ENCODE results near the gene DOCK1. TPM values are rescaled to one million over a fixed set of nuclear protein-coding genes. Genes with fewer than 3 reads are reported as not detected.

The DOCK1 gene
- total RNA-seq, 2 donors from 2014 or later, result 46.4 to 49.0 TPM

- no peaks in the 10 kb centered on the region for H3K27me3 ChIP-seq
- TF ChIP-seq, protein P1, sequence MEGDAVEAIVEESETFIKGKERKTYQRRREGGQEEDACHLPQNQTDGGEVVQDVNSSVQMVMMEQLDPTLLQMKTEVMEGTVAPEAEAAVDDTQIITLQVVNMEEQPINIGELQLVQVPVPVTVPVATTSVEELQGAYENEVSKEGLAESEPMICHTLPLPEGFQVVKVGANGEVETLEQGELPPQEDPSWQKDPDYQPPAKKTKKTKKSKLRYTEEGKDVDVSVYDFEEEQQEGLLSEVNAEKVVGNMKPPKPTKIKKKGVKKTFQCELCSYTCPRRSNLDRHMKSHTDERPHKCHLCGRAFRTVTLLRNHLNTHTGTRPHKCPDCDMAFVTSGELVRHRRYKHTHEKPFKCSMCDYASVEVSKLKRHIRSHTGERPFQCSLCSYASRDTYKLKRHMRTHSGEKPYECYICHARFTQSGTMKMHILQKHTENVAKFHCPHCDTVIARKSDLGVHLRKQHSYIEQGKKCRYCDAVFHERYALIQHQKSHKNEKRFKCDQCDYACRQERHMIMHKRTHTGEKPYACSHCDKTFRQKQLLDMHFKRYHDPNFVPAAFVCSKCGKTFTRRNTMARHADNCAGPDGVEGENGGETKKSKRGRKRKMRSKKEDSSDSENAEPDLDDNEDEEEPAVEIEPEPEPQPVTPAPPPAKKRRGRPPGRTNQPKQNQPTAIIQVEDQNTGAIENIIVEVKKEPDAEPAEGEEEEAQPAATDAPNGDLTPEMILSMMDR (IDR thresholded peaks at IDR 0.05), result no peak
- intact Hi-C loops (cut with DNase I), result no loop called here
- H3K4me1 ChIP-seq, result no peaks in the 10 kb centered on the region
- H3K36me3 ChIP-seq, result no peaks in the 10 kb centered on the region
- no peak overlapping the region for H3K9ac ChIP-seq (ENCODE audit: low read depth in 2 of 2, low read length in 2 of 2)
- H3K27ac ChIP-seq, result no peak overlapping the region
- no peak for DNase-seq
- H3K4me3 ChIP-seq, result no peak overlapping the region
- H3K9me3 ChIP-seq, result no peaks in the 10 kb centered on the region
These were observed 468.9 kb downstream of the DOCK1 start for GRCh38 chr10:127374074-127374680.

- no peaks in the 10 kb centered on the region for H3K36me3 ChIP-seq
- intact Hi-C loops (cut with DNase I), result no loop called here
- H3K27ac ChIP-seq, result no peak overlapping the region
- DNase-seq, result no peak
- no peaks in the 10 kb centered on the region for H3K4me1 ChIP-seq
- no peak overlapping the region for H3K9ac ChIP-seq (ENCODE audit: low read depth in 2 of 2, low read length in 2 of 2)
- TF ChIP-seq, protein P1 (IDR thresholded peaks at IDR 0.05), result no peak
- no peak overlapping the region for H3K4me3 ChIP-seq
- no peaks in the 10 kb centered on the region for H3K27me3 ChIP-seq
- no peaks in the 10 kb centered on the region for H3K9me3 ChIP-seq
These were observed 469.7 kb downstream of the DOCK1 start for GRCh38 chr10:127374901-127375300.

DNA sequence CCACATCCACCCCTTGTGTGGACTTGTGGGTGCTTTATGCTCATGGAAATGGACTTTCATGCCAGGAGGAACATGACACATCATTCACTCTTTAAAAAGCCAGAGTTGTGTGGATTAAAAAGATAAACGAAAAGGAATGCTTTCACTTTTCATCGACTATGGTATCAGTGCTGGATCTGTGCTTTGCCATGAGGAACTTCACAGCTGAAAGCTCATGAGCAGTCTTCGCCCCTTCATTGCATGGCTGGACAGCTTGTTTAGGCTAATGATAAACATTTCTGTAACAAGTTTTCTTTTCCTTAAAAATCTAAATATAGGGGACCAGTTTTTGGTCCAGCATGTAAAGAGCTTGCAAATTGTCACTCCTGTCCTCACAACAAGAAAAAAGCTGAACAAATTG lies 470.2 kb downstream of the DOCK1 start:
- no peaks in the 10 kb centered on the region for H3K4me1 ChIP-seq
- no peaks in the 10 kb centered on the region for H3K36me3 ChIP-seq
- H3K27ac ChIP-seq, result no peak overlapping the region
- intact Hi-C loops (cut with DNase I), result no loop called here
- H3K4me3 ChIP-seq, result no peak overlapping the region
- H3K9me3 ChIP-seq, result no peaks in the 10 kb centered on the region
- TF ChIP-seq, protein P1 (IDR thresholded peaks at IDR 0.05), result no peak
- no peak overlapping the region for H3K9ac ChIP-seq (ENCODE audit: low read depth in 2 of 2, low read length in 2 of 2)
- DNase-seq, result no peak
- H3K27me3 ChIP-seq, result no peaks in the 10 kb centered on the region

GRCh38 chr10:127376071-127376470 lies 470.8 kb downstream of the DOCK1 start:
- H3K4me1 ChIP-seq, result no peaks in the 10 kb centered on the region
- H3K27me3 ChIP-seq, result no peaks in the 10 kb centered on the region
- no peaks in the 10 kb centered on the region for H3K9me3 ChIP-seq
- no peaks in the 10 kb centered on the region for H3K36me3 ChIP-seq
- intact Hi-C loops (cut with DNase I), result no loop called here
- TF ChIP-seq, protein P1 (IDR thresholded peaks at IDR 0.05), result no peak
- no peak overlapping the region for H3K9ac ChIP-seq (ENCODE audit: low read depth in 2 of 2, low read length in 2 of 2)
- no peak for DNase-seq
- no peak overlapping the region for H3K27ac ChIP-seq
- no peak overlapping the region for H3K4me3 ChIP-seq

- Histone ChIP-seq H3K27me3 (no peaks in the 10 kb centered on the region), H3K4me1 (no peaks in the 10 kb centered on the region), H3K9ac (ENCODE audit: low read depth in 2 of 2, low read length in 2 of 2) (no peak overlapping the region), H3K36me3 (no peaks in the 10 kb centered on the region), H3K27ac (no peak overlapping the region), H3K4me3 (no peak overlapping the region), H3K9me3 (no peaks in the 10 kb centered on the region)
- DNase-seq, result no peak
- TF ChIP-seq, protein P1 (IDR thresholded peaks at IDR 0.05), result no peak
- intact Hi-C loops (cut with DNase I), result no loop called here
These were observed 473.4 kb downstream of the DOCK1 start for GRCh38 chr10:127378628-127379027.

All from colonic mucosa (tissue), 4 donors.